ENCODE measurements around the gene MYL2. TPM values are rescaled to one million over a fixed set of nuclear protein-coding genes. Genes with fewer than 3 reads are reported as not detected.

Gene MYL2
- total RNA-seq, 1 experiment from 2014 or later: not detected

DNA sequence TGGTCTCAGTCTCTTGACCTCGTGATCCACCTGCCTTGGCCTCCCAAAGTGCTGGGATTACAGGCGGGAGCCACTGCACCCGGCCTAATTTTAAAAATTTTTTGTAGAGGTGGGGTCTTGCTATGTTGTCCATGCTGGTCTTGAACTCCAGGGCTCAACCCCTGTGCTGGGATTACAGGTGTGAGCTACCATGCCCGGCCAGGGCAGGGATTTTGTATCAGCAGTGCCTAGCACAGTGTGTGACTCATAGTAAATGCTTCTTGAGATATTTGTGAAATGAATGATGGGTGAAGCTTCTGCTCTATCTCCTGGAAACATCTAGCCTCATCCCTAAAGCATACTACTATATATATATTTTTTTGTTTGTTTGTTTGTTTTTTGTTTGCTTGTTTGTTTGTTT is 37.1 kb downstream of the MYL2 start (continued):
- TF ChIP-seq, protein P1, sequence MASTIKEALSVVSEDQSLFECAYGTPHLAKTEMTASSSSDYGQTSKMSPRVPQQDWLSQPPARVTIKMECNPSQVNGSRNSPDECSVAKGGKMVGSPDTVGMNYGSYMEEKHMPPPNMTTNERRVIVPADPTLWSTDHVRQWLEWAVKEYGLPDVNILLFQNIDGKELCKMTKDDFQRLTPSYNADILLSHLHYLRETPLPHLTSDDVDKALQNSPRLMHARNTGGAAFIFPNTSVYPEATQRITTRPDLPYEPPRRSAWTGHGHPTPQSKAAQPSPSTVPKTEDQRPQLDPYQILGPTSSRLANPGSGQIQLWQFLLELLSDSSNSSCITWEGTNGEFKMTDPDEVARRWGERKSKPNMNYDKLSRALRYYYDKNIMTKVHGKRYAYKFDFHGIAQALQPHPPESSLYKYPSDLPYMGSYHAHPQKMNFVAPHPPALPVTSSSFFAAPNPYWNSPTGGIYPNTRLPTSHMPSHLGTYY (CRISPR knock-in tag; IDR thresholded peaks at IDR 0.05): no peak
- TF ChIP-seq ZNF423 (CRISPR knock-in tag; IDR thresholded peaks at IDR 0.05): no peak
- no peak for TF ChIP-seq GTF2I (CRISPR knock-in tag; conservative IDR thresholded peaks at IDR 0.05)
- TF ChIP-seq, protein P2, sequence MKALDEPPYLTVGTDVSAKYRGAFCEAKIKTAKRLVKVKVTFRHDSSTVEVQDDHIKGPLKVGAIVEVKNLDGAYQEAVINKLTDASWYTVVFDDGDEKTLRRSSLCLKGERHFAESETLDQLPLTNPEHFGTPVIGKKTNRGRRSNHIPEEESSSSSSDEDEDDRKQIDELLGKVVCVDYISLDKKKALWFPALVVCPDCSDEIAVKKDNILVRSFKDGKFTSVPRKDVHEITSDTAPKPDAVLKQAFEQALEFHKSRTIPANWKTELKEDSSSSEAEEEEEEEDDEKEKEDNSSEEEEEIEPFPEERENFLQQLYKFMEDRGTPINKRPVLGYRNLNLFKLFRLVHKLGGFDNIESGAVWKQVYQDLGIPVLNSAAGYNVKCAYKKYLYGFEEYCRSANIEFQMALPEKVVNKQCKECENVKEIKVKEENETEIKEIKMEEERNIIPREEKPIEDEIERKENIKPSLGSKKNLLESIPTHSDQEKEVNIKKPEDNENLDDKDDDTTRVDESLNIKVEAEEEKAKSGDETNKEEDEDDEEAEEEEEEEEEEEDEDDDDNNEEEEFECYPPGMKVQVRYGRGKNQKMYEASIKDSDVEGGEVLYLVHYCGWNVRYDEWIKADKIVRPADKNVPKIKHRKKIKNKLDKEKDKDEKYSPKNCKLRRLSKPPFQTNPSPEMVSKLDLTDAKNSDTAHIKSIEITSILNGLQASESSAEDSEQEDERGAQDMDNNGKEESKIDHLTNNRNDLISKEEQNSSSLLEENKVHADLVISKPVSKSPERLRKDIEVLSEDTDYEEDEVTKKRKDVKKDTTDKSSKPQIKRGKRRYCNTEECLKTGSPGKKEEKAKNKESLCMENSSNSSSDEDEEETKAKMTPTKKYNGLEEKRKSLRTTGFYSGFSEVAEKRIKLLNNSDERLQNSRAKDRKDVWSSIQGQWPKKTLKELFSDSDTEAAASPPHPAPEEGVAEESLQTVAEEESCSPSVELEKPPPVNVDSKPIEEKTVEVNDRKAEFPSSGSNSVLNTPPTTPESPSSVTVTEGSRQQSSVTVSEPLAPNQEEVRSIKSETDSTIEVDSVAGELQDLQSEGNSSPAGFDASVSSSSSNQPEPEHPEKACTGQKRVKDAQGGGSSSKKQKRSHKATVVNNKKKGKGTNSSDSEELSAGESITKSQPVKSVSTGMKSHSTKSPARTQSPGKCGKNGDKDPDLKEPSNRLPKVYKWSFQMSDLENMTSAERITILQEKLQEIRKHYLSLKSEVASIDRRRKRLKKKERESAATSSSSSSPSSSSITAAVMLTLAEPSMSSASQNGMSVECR (CRISPR knock-in tag; IDR thresholded peaks at IDR 0.05; ENCODE audit: borderline replicate concordance): no peak
- TF ChIP-seq, protein P3, sequence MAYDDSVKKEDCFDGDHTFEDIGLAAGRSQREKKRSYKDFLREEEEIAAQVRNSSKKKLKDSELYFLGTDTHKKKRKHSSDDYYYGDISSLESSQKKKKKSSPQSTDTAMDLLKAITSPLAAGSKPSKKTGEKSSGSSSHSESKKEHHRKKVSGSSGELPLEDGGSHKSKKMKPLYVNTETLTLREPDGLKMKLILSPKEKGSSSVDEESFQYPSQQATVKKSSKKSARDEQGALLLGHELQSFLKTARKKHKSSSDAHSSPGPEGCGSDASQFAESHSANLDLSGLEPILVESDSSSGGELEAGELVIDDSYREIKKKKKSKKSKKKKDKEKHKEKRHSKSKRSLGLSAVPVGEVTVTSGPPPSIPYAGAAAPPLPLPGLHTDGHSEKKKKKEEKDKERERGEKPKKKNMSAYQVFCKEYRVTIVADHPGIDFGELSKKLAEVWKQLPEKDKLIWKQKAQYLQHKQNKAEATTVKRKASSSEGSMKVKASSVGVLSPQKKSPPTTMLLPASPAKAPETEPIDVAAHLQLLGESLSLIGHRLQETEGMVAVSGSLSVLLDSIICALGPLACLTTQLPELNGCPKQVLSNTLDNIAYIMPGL (CRISPR knock-in tag; IDR thresholded peaks at IDR 0.05): no peak

GRCh38 chr12:110880651-110881050 is 39.7 kb downstream of the MYL2 start:
- ChIA-PET POLR2A (no interaction called here), CTCF (no interaction called here)
- no peak for ATAC-seq
- no peak overlapping the region for H3K27ac Mint-ChIP-seq
- H3K36me3 Mint-ChIP-seq: no peaks in the 10 kb centered on the region
- H3K9me3 Mint-ChIP-seq: peaks cover 8% of the 10 kb centered on the region
- DNase-seq (ENCODE audit: low spot score): no peak
- H3K27me3 Mint-ChIP-seq (ENCODE audit: low read depth): no peaks in the 10 kb centered on the region
- H3K4me1 Mint-ChIP-seq: no peaks in the 10 kb centered on the region
- H3K4me3 Mint-ChIP-seq: no peak overlapping the region
- TF ChIP-seq, protein P2 (CRISPR knock-in tag; IDR thresholded peaks at IDR 0.05; ENCODE audit: borderline replicate concordance): no peak
- TF ChIP-seq ZNF512 (CRISPR knock-in tag; IDR thresholded peaks at IDR 0.05; ENCODE audit: borderline replicate concordance): no peak
- TF ChIP-seq OVOL2 (CRISPR knock-in tag; IDR thresholded peaks at IDR 0.05; ENCODE audit: borderline replicate concordance): no peak
- no peak for TF ChIP-seq PREB (CRISPR knock-in tag; IDR thresholded peaks at IDR 0.05; ENCODE audit: borderline replicate concordance)
- TF ChIP-seq FOXK1 (CRISPR knock-in tag; IDR thresholded peaks at IDR 0.05): no peak
- TF ChIP-seq TP53 (CRISPR knock-in tag; IDR thresholded peaks at IDR 0.05): no peak
- no peak for TF ChIP-seq NR3C1 (CRISPR knock-in tag; conservative IDR thresholded peaks at IDR 0.05; ENCODE audit: low read depth)
- TF ChIP-seq, protein P4, sequence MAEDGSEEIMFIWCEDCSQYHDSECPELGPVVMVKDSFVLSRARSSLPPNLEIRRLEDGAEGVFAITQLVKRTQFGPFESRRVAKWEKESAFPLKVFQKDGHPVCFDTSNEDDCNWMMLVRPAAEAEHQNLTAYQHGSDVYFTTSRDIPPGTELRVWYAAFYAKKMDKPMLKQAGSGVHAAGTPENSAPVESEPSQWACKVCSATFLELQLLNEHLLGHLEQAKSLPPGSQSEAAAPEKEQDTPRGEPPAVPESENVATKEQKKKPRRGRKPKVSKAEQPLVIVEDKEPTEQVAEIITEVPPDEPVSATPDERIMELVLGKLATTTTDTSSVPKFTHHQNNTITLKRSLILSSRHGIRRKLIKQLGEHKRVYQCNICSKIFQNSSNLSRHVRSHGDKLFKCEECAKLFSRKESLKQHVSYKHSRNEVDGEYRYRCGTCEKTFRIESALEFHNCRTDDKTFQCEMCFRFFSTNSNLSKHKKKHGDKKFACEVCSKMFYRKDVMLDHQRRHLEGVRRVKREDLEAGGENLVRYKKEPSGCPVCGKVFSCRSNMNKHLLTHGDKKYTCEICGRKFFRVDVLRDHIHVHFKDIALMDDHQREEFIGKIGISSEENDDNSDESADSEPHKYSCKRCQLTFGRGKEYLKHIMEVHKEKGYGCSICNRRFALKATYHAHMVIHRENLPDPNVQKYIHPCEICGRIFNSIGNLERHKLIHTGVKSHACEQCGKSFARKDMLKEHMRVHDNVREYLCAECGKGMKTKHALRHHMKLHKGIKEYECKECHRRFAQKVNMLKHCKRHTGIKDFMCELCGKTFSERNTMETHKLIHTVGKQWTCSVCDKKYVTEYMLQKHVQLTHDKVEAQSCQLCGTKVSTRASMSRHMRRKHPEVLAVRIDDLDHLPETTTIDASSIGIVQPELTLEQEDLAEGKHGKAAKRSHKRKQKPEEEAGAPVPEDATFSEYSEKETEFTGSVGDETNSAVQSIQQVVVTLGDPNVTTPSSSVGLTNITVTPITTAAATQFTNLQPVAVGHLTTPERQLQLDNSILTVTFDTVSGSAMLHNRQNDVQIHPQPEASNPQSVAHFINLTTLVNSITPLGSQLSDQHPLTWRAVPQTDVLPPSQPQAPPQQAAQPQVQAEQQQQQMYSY (CRISPR knock-in tag; IDR thresholded peaks at IDR 0.05): no peak
- TF ChIP-seq, protein P5, sequence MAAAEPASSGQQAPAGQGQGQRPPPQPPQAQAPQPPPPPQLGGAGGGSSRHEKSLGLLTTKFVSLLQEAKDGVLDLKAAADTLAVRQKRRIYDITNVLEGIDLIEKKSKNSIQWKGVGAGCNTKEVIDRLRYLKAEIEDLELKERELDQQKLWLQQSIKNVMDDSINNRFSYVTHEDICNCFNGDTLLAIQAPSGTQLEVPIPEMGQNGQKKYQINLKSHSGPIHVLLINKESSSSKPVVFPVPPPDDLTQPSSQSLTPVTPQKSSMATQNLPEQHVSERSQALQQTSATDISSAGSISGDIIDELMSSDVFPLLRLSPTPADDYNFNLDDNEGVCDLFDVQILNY (CRISPR knock-in tag; IDR thresholded peaks at IDR 0.05): no peak
- no peak for TF ChIP-seq NR2C2 (CRISPR knock-in tag; IDR thresholded peaks at IDR 0.05)
- no peak for TF ChIP-seq NFYB (CRISPR knock-in tag; conservative IDR thresholded peaks at IDR 0.05; ENCODE audit: low read depth)

All from WTC11 (cell line).